GM12872 (cell line): ENCODE measurements around the gene SLC24A3.

Experiments used
- TF ChIP-seq, protein P1 (sequence below): IDR thresholded peaks from 3 replicates; pipeline ENCODE4 v1.5.1; 2011; ENCODE audit warnings: low read depth, mild to moderate bottlenecking, low read length, moderate library complexity; ENCODE audit not compliant: insufficient read depth

SLC24A3 gene

DNA sequence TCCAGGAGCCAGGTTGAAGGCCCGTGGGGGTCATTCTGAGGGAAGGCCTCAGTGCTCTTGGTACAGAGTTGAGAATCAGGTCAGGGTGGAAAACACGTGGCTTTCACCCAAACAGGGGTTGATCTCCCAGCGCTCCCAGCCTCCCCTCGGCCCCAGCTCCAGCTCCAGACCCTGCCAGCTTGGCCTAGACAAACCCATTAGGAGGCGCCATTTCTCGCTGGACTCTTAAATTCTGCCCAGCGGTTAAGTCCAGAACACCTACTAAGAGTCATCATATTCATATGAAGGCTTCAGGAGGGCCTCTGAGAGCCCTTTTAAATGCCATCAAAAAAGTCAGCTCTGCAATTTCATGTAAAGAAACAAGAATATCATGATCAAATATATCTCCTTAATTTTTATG is 387.6 kb downstream of the SLC24A3 start:
- TF ChIP-seq, protein P1, sequence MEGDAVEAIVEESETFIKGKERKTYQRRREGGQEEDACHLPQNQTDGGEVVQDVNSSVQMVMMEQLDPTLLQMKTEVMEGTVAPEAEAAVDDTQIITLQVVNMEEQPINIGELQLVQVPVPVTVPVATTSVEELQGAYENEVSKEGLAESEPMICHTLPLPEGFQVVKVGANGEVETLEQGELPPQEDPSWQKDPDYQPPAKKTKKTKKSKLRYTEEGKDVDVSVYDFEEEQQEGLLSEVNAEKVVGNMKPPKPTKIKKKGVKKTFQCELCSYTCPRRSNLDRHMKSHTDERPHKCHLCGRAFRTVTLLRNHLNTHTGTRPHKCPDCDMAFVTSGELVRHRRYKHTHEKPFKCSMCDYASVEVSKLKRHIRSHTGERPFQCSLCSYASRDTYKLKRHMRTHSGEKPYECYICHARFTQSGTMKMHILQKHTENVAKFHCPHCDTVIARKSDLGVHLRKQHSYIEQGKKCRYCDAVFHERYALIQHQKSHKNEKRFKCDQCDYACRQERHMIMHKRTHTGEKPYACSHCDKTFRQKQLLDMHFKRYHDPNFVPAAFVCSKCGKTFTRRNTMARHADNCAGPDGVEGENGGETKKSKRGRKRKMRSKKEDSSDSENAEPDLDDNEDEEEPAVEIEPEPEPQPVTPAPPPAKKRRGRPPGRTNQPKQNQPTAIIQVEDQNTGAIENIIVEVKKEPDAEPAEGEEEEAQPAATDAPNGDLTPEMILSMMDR = no peak

DNA sequence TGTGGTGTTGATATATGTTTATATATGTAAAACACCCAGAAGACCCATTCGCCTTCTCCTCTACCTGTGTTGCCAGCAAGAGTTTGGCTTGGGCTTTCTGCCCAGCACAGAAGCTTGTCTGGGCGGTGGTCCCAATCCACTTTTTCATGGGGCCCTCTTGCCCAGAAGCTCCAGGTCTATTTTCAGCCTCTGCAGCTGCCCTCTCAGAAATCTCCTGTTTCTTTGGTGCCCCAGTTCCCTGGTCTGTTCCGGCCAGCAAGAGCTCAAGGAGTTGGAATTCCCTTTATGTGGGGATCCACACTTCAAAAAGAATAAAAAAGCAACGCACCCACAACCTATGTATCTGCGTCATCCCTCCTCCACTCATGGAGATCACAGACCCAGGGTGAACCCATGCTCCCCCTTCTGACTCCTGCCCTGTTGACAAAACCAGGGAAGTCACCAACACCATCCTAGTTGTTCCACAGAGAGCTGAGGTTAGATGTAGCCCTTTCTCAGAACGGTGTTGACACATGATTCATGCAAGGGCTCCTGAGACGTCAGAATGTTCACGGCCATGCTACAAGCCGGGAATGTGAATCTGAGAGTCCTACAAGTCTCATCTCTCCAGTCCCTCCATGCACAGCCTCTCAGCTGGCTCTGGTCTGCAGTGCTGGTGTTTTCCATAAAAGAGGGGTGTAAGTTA is 388.8 kb downstream of the SLC24A3 start:
- TF ChIP-seq, protein P1 = no peak

DNA sequence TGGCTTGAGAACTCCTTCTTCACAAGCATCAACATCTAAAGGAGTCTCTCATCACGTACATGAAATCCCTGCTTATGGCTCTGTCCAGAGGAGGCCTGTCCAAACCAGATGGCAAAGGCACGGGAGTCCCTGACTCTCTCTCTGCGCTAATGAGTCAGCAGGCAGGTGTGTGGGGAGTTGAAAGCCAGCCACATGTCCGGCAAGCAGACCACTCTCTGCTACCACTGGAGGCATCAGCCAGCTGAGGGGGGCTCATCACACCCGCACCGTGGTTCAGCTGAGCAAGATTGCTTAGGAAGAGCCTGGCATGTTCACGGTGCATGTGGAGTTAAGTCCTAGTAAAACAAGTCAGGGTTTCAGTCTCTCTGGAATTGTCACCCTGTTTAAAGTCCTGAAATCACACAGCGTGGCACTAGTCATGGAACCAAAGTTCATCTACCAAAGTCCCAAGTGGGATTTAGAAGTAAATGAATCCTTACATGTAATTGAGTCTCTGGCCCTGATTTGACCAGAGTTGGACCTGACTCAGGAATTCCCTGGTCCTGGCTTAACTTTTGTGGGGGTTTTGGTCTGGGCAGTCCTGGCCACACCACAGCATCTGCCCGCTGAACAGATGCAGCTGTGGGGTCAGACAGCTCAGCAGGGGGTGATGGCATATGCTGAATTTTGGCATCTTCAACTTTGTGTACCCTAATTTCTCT is 390.4 kb downstream of the SLC24A3 start:
- TF ChIP-seq, protein P1 = no peak

DNA sequence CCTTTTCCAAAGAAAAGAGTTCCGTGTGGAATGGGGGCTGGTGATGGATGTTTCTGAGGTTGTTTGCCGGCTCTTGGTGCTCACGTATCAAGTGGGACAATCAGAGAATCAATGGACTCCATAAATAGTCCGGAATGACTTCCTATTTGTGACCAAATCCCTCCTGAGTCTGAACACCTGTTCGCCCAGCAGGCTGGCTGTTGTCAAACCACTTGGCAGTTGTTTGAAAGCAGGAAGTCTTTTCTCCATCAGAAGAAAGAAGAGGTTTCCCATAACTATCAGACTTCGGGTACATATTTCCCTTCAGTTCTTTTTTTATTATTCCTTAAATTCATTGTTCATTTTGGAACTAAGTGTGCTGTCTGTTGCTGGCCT is 390.9 kb downstream of the SLC24A3 start:
- TF ChIP-seq, protein P1 = no peak

DNA sequence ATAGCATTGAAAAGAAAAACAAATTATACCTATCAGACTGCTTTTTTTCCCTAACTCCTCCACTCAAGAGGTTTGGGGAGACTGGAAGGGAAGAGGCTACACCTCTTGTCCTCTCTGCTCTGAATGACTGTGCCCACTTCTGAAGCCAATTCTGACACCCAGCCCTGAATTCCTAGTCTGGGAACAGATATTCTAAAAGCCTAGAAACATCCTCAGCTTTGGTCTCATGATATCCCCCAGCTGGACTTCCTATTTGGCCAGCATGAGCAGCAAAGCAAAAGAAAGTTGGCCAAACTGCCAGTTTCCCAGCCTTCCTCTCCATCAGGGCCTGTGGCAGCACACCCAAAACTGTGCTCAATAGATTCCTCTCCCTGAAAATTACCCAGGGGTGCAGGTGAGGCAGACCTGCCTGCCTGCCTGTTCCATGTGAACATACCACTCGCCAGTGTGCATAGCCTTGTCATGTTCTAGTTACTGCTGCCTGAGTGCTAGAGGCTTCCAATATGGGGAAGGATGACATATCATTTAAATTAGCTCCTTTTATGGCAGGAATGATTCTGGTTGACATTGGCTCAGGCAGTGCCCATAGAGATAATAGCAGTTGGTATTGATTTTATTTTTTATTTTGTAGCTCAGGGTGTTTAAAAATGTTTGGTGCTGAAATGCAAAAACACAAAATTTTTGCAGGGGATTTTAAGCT is 393.5 kb downstream of the SLC24A3 start:
- TF ChIP-seq, protein P1 = no peak

DNA sequence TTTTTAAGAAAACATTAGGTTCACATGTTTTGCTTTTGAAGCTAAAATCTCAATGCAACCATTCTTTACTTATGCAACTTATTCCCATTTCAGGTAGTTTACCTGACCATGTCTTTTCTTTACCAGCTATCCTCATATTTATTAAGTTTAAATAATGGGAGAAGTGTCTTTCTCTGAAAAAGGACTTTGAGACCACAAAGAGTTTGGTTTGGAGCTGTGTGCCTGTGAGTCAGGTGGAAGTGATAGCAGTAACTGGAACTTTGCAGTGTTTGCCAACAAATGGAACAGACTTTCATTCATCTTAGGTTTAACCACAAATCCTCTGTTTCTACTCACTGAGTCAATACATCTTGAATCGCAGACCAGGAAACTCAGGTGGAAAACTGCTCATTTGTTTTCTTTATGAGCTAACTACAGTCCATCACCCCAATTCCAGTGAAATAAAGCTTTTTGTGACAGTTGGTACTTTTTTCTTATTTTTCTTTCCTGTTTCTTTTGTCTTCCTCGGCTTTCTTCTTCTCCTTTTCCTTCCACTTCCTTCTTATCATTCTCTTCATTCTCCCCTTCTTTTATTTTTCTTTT is 397.3 kb downstream of the SLC24A3 start:
- TF ChIP-seq, protein P1 = no peak

DNA sequence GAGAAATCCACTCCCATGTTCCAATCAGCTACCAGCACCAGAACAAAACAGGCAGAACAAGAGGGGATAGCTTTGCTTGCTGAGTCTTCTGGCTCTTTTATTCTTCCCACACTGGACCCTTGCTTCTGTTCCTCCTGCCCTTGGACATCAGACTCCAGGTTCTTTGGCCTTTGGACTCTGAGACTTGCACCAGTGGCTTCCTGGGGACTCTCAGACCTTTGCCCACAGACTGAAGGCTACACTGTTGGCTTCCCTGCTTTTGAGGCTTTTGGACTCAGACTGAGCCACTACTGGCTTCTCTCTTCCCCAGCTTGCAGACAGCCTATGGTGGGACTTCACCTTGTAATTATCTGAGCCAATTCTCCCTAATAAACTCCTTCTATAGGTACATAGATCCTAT is 403.2 kb downstream of the SLC24A3 start:
- TF ChIP-seq, protein P1 = no peak
